NB4 (cell line): ENCODE measurements around the gene DPH6.

Experiments used
- DNase-seq: peaks from one replicate; pipeline ENCODE4 v3.0.0; 2010; ENCODE audit warnings: low read depth
- H3K4me3 ChIP-seq: one replicate; pipeline ENCODE4 v1.5.1; 2011; ENCODE audit warnings: mild to moderate bottlenecking, low read depth, low read length, moderate library complexity
- CTCF ChIP-seq: IDR thresholded peaks from one replicate; pipeline ENCODE4 v1.5.1; 2012; ENCODE audit warnings: low read depth, low read length
- MAX ChIP-seq: IDR thresholded peaks from 2 replicates; pipeline ENCODE4 v1.6.1; 2011; ENCODE audit warnings: low read depth, low read length
- MYC ChIP-seq: IDR thresholded peaks from 2 replicates; pipeline ENCODE4 v1.6.1; 2011; ENCODE audit warnings: low read depth, low read length
- POLR2A ChIP-seq: IDR thresholded peaks from 2 replicates; pipeline ENCODE4 v1.6.1; 2011; ENCODE audit warnings: mild to moderate bottlenecking; ENCODE audit not compliant: insufficient read length; ENCODE audit errors: extremely low read depth

The DPH6 gene

GRCh38 chr15:35559683-35560082 is 13.7 kb upstream of the DPH6 start:
- no peak for DNase-seq
- H3K4me3 ChIP-seq, result no peak overlapping the region
- TF ChIP-seq MYC, result no peak
- TF ChIP-seq MAX, result no peak
- no peak for TF ChIP-seq CTCF
- TF ChIP-seq POLR2A, result no peak

GRCh38 chr15:35557544-35557943 is 11.6 kb upstream of the DPH6 start:
- peak; percentile 58 for DNase-seq
- TF ChIP-seq MAX (no peak), MYC (no peak), POLR2A (no peak), CTCF (no peak)
- H3K4me3 ChIP-seq, result no peak overlapping the region

GRCh38 chr15:35557012-35557411 is 11.0 kb upstream of the DPH6 start:
- DNase-seq, result no peak

GRCh38 chr15:35555244-35555643 is 9.3 kb upstream of the DPH6 start:
- DNase-seq, result no peak

More at GRCh38 chr15:35557012-35557411, 11.0 kb upstream of the DPH6 start:
- no peak for TF ChIP-seq MYC
- TF ChIP-seq POLR2A, result no peak
- TF ChIP-seq MAX, result no peak
- TF ChIP-seq CTCF, result no peak
- H3K4me3 ChIP-seq, result no peak overlapping the region

GRCh38 chr15:35550957-35551356 is 5.0 kb upstream of the DPH6 start:
- no peak overlapping the region for H3K4me3 ChIP-seq
- no peak for DNase-seq
- no peak for TF ChIP-seq POLR2A
- TF ChIP-seq CTCF, result no peak
- no peak for TF ChIP-seq MAX
- TF ChIP-seq MYC, result no peak

More at GRCh38 chr15:35555244-35555643, 9.3 kb upstream of the DPH6 start:
- no peak overlapping the region for H3K4me3 ChIP-seq
- no peak for TF ChIP-seq CTCF
- no peak for TF ChIP-seq MAX
- no peak for TF ChIP-seq MYC
- TF ChIP-seq POLR2A, result no peak

- DNase-seq, result no peak
- TF ChIP-seq MAX (no peak), MYC (no peak), POLR2A (no peak), CTCF (no peak)
- H3K4me3 ChIP-seq, result no peak overlapping the region
These were observed 3.6 kb upstream of the DPH6 start for GRCh38 chr15:35549567-35549966.
